OCI-LY7 (cell line): ENCODE data around the gene METTL25B. TPM values are rescaled to one million over a fixed set of nuclear protein-coding genes. Genes with fewer than 3 reads are reported as not detected.

Experiments
- BruUV-seq: library from RNA; stranded (reverse); fragments of 400-500 nt; replicated peaks from 2 replicates; lab custom pipeline; 2021; lab: Mats Ljungman, UMichigan
- CTCF ChIA-PET: fragments of 300-600 bp; sonication (Branson Sonifier 250); formaldehyde crosslinking; loops from one replicate; lab custom pipeline; 2022; ENCODE audit warnings: antibody characterized with exemption; ENCODE audit not compliant: unreplicated experiment; lab: Charles Lee
- POLR2A ChIA-PET: fragments of 300-600 bp; sonication (Branson Sonifier 250); formaldehyde crosslinking; loops from one replicate; lab custom pipeline; 2022; ENCODE audit warnings: antibody characterized with exemption; lab: Charles Lee
- DNase-seq: peaks from one replicate; pipeline ENCODE4 v3.0.0-alpha.2; 2015; ENCODE audit warnings: low spot score
- H2AFZ ChIP-seq: fragments of 200-600 bp; sonication (generic), shearing (Covaris generic); 2 replicates; pipeline ENCODE4 v1.6.1; 2014; ENCODE audit warnings: mild to moderate bottlenecking, antibody characterized with exemption, low read length, moderate library complexity
- H3K27ac ChIP-seq: fragments of 200-600 bp; sonication (generic); 2 replicates; pipeline ENCODE4 v1.5.1; 2014; ENCODE audit warnings: mixed run types, low read depth, mild to moderate bottlenecking, moderate library complexity, low read length, inconsistent platforms; ENCODE audit not compliant: poor library complexity, severe bottlenecking
- H3K36me3 ChIP-seq: fragments of 200-600 bp; sonication (generic); 2 replicates; pipeline ENCODE4 v1.6.1; 2014; ENCODE audit warnings: mild to moderate bottlenecking, antibody characterized with exemption, low read length, moderate library complexity, mixed read lengths; ENCODE audit not compliant: insufficient read depth
- H3K4me1 ChIP-seq: fragments of 200-600 bp; sonication (generic); 2 replicates; pipeline ENCODE4 v1.5.1; 2014; ENCODE audit warnings: mild to moderate bottlenecking, low read length; ENCODE audit not compliant: insufficient read depth, poor library complexity, severe bottlenecking
- H3K4me2 ChIP-seq: fragments of 200-600 bp; sonication (generic); 2 replicates; pipeline ENCODE4 v1.6.1; 2014; ENCODE audit warnings: mild to moderate bottlenecking, low read length
- H3K4me3 ChIP-seq: fragments of 200-600 bp; sonication (generic); 2 replicates; pipeline ENCODE4 v1.5.1; 2014; ENCODE audit warnings: mild to moderate bottlenecking, low read depth, low read length; ENCODE audit not compliant: poor library complexity, severe bottlenecking
- H3K79me2 ChIP-seq: fragments of 200-600 bp; sonication (generic); 2 replicates; pipeline ENCODE4 v1.6.1; 2016; ENCODE audit warnings: low read depth, mild to moderate bottlenecking, low read length, moderate library complexity, mixed read lengths; ENCODE audit not compliant: insufficient read depth
- H3K9me2 ChIP-seq: fragments of 200-600 bp; sonication (generic); 2 replicates; pipeline ENCODE4 v1.6.1; 2016; ENCODE audit warnings: mild to moderate bottlenecking, low read length, mixed read lengths; ENCODE audit not compliant: insufficient read depth
- H3K9me3 ChIP-seq: fragments of 200-600 bp; sonication (generic); 2 replicates; pipeline ENCODE4 v1.6.1; 2014; ENCODE audit warnings: mild to moderate bottlenecking, mixed run types, low read length, mixed read lengths
- H4K20me1 ChIP-seq: fragments of 200-600 bp; sonication (generic); 2 replicates; pipeline ENCODE4 v1.6.1; 2014; ENCODE audit warnings: mild to moderate bottlenecking, antibody characterized with exemption, low read length, moderate library complexity, mixed read lengths; ENCODE audit not compliant: insufficient read depth
- EZH2phosphoT487 ChIP-seq: fragments of 200-600 bp; sonication (generic); IDR thresholded peaks from 2 replicates; pipeline ENCODE4 v1.6.1; 2018; ENCODE audit warnings: low read depth, borderline replicate concordance, mild to moderate bottlenecking, mixed run types, antibody characterized with exemption, low read length, moderate library complexity, mixed read lengths
- intact Hi-C: fragments of 100-400 bp; cut with micrococcal nuclease; formaldehyde crosslinking; loops from one replicate; pipeline ENCODE4 v1.10.0; 2022; ENCODE audit not compliant: unreplicated experiment
- total RNA-seq, 2 experiments: library from RNA; depleted of rRNA in 1 of 2; stranded (reverse); fragments of >200 nt in 1 of 2; shearing (Covaris generic) in 1 of 2; gene quantifications; 2 replicates each; pipeline ENCODE4 v1.2.3, GENCODE V29; 2014 to 2022
- TF ChIP-seq, protein P1 (sequence below): fragments of 200-600 bp; sonication (generic); conservative IDR thresholded peaks from 2 replicates; pipeline ENCODE4 v1.5.1; 2014; ENCODE audit warnings: mild to moderate bottlenecking, antibody characterized with exemption, low read length, moderate library complexity, mixed read lengths

Gene METTL25B
- total RNA-seq, 2 experiments from 2014 or later, result 24.7 to 45.6 TPM

DNA sequence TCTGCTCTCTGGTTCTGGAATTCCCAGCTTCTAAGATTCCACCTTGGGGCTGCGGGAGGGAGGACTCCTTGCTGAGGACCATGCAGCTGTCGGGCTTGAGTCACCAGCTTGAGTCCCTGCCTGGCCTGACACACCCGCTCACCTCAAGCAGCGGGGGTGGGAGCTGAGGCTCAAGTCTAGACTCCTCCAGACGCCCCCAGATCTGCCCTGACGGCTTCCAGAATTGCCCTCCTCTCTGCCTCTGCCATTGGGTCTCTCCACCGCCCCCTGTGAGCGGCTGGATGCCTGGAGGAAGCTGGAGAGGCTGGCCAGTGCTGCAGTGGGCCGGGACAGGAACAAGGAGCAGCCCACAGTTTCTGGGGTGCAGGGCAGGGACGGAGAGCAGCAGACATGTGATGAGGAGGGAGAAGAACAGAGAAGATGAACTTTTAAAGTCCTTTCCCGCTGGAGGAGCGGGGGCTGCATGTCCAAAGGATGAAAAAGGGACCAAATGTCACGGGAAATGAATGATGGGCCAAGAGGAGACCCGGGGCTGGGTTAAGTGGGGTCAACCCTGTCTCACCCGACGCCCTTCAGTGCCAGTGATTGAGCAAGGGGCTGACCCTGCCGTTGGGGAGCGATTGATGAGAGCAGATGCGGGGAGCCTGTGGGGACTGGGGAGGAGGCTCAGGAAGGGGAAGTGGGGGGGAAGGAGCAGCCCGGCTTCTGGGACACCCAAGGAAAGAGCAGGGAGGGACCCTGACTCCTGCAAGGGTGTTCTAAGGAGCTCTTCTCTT lies 36.4 kb upstream of the METTL25B start:
- no peaks in the 10 kb centered on the region for H3K9me2 ChIP-seq
- no peaks in the 10 kb centered on the region for H3K36me3 ChIP-seq
- no peak overlapping the region for H2AFZ ChIP-seq
- no peaks in the 10 kb centered on the region for H3K79me2 ChIP-seq
- intact Hi-C loops, result no loop called here
- no TSS peak for BruUV-seq
- no peak overlapping the region for H3K4me3 ChIP-seq
- H4K20me1 ChIP-seq, result no peaks in the 10 kb centered on the region
- POLR2A ChIA-PET, result no interaction called here
- no peak for DNase-seq
- no peaks in the 10 kb centered on the region for H3K9me3 ChIP-seq
- no peak overlapping the region for H3K27ac ChIP-seq
- TF ChIP-seq, protein P1, sequence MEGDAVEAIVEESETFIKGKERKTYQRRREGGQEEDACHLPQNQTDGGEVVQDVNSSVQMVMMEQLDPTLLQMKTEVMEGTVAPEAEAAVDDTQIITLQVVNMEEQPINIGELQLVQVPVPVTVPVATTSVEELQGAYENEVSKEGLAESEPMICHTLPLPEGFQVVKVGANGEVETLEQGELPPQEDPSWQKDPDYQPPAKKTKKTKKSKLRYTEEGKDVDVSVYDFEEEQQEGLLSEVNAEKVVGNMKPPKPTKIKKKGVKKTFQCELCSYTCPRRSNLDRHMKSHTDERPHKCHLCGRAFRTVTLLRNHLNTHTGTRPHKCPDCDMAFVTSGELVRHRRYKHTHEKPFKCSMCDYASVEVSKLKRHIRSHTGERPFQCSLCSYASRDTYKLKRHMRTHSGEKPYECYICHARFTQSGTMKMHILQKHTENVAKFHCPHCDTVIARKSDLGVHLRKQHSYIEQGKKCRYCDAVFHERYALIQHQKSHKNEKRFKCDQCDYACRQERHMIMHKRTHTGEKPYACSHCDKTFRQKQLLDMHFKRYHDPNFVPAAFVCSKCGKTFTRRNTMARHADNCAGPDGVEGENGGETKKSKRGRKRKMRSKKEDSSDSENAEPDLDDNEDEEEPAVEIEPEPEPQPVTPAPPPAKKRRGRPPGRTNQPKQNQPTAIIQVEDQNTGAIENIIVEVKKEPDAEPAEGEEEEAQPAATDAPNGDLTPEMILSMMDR, result no peak
- TF ChIP-seq EZH2phosphoT487, result no peak
- no peak overlapping the region for H3K4me2 ChIP-seq
- H3K4me1 ChIP-seq, result peaks cover 17% of the 10 kb centered on the region
- CTCF ChIA-PET, result interaction anchor here (1.0 to 3.2 kb wide), 2 partner anchors 16 to 34 kb away, joined by 3 to 36 read pairs; no protein-coding TSS in a partner anchor

DNA sequence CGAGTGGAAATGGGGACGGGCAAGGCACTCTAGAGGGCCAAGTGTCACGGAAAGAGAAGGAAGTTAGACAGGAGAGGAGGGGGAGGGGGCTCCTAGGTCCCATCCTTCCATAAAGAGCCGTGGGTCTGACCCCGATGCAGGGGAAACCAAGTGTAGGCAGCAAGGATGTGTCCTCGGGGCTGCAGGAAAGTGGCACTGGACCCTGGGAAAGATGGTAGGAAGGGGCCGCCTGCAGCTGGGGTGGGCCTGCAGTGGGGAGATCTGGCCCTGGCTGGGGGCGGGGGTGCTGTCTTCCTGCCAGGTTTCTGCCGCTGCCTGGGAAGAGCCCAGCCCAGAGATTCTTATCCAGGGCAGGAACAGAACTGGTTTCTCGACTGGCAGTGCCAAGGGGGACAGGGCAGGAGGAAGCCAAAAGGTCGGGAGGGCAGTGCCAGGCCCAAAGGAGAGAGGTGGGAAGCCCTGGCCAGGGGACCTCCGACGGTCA lies 35.8 kb upstream of the METTL25B start:
- no peaks in the 10 kb centered on the region for H3K9me2 ChIP-seq
- no peaks in the 10 kb centered on the region for H3K36me3 ChIP-seq
- no TSS peak for BruUV-seq
- peak overlapping the region; percentile 31; the same call in 1 of the 2 replicates for H3K4me2 ChIP-seq
- H3K9me3 ChIP-seq, result no peaks in the 10 kb centered on the region
- no peak overlapping the region for H3K27ac ChIP-seq
- peaks cover 17% of the 10 kb centered on the region for H3K4me1 ChIP-seq
- no peak for TF ChIP-seq EZH2phosphoT487
- TF ChIP-seq, protein P1, result no peak
- no peak for DNase-seq
- H4K20me1 ChIP-seq, result no peaks in the 10 kb centered on the region
- no peak overlapping the region for H2AFZ ChIP-seq
- ChIA-PET POLR2A (interaction anchor here (0.6 kb wide), 1 partner anchor 387 kb away, joined by 3 read pairs; no protein-coding TSS in a partner anchor), CTCF (no interaction called here)
- no peak overlapping the region for H3K4me3 ChIP-seq
- H3K79me2 ChIP-seq, result no peaks in the 10 kb centered on the region
- intact Hi-C loops, result no loop called here
